Adipose tissue (tissue), 3 donors: ENCODE measurements around the gene FLT3LG. TPM values are rescaled to one million over a fixed set of nuclear protein-coding genes. Genes with fewer than 3 reads are reported as not detected.
"Not testable (repeated sequence)": the region's sequence is repeated elsewhere in the genome, so short reads cannot be mapped to it uniquely, and the experiment has no call there.

ENCODE experiments used
- H3K27ac ChIP-seq: one replicate; pipeline ENCODE4 v1.5.1; 2013; ENCODE audit warnings: low read depth, low read length
- WGBS, 3 donors: extraction: QIAGEN DNeasy Blood & Tissue Kit; methylation state at CpG; one replicate each; pipeline ENCODE4 v1.1.7; 2013; 5-methylcytosine and 5-hydroxymethylcytosine counted together
- polyA plus RNA-seq, 3 donors: library from polyadenylated mRNA; stranded (reverse); fragments of 200-250 nt; gene quantifications; one replicate each; pipeline ENCODE4 v1.2.3, GENCODE V29; 2013
- donor health status: healthy with polysubstance abuse.
- donor health status: Bipolar disorder and iron deficiency.
- donor health status: healthy.

Gene FLT3LG
- polyA plus RNA-seq, 3 donors: 2.6 to 20.5 (median 7.4) TPM

- 48 to 64% (median 59%) methylated on average over 5 of the region's 5 CpGs for WGBS, 3 donors
- H3K27ac ChIP-seq: no peak overlapping the region
Observed at GRCh38 chr19:49455773-49456172, 18.2 kb upstream of the FLT3LG start.

GRCh38 chr19:49456326-49456725 lies 17.7 kb upstream of the FLT3LG start:
- H3K27ac ChIP-seq: no peak overlapping the region
- WGBS, 3 donors: 62 to 87% (median 71%) methylated on average over 5 of the region's 5 CpGs

- 84 to 90% (median 87%) methylated on average over 5 of the region's 5 CpGs for WGBS, 3 donors
- H3K27ac ChIP-seq: no peak overlapping the region
Observed at GRCh38 chr19:49458567-49458903, 15.5 kb upstream of the FLT3LG start.

- no peak overlapping the region for H3K27ac ChIP-seq
- 87 to 95% (median 93%) methylated on average over 12 of the region's 12 CpGs for WGBS, 3 donors
Observed at GRCh38 chr19:49459388-49459787, 14.6 kb upstream of the FLT3LG start.

GRCh38 chr19:49461130-49461529 lies 12.9 kb upstream of the FLT3LG start:
- WGBS, 3 donors: 0% methylated on average over 1 of the region's 1 CpG; no CpG with 5 or more reads in 2 of the 3 donors
- not testable (repeated sequence) for H3K27ac ChIP-seq

GRCh38 chr19:49461656-49462055 lies 12.4 kb upstream of the FLT3LG start:
- H3K27ac ChIP-seq: no peak overlapping the region
- 95 to 97% (median 97%) methylated on average over 31 to 37 of the region's 37 CpGs for WGBS, 3 donors

- 86 to 89% (median 89%) methylated on average over 12 of the region's 12 CpGs for WGBS, 3 donors
- no peak overlapping the region for H3K27ac ChIP-seq
Observed at GRCh38 chr19:49462492-49462891, 11.5 kb upstream of the FLT3LG start.

- WGBS, 3 donors: 90 to 94% (median 94%) methylated on average over 39 of the region's 39 CpGs
- no peak overlapping the region for H3K27ac ChIP-seq
Observed at GRCh38 chr19:49463960-49464740, 9.9 kb upstream of the FLT3LG start.

- 89 to 97% (median 93%) methylated on average over 3 of the region's 3 CpGs for whole genome bisulfite sequencing, 3 donors
- H3K27ac ChIP-seq: no peak overlapping the region
Observed at GRCh38 chr19:49465371-49465770, 8.6 kb upstream of the FLT3LG start.

GRCh38 chr19:49468199-49468598 lies 5.8 kb upstream of the FLT3LG start:
- WGBS, 3 donors: 88 to 92% (median 90%) methylated on average over 17 to 19 of the region's 19 CpGs
- peak overlapping the region; percentile 67 for H3K27ac ChIP-seq

- WGBS, 3 donors: 41 to 72% (median 43%) methylated on average over 15 of the region's 15 CpGs
Observed at GRCh38 chr19:49468746-49469447, 5.1 kb upstream of the FLT3LG start.

GRCh38 chr19:49469828-49470614 lies 4.0 kb upstream of the FLT3LG start:
- WGBS, 3 donors: 58 to 87% (median 67%) methylated on average over 25 of the region's 25 CpGs
- H3K27ac ChIP-seq: no peak overlapping the region

More at GRCh38 chr19:49468746-49469447, 5.1 kb upstream of the FLT3LG start:
- H3K27ac ChIP-seq: peak overlapping the region; percentile 67

GRCh38 chr19:49470615-49470978 lies 3.4 kb upstream of the FLT3LG start:
- 43 to 62% (median 57%) methylated on average over 8 of the region's 8 CpGs for WGBS, 3 donors
- no peak overlapping the region for H3K27ac ChIP-seq

GRCh38 chr19:49472936-49473335 lies 1.1 kb upstream of the FLT3LG start:
- WGBS, 3 donors: 60 to 75% (median 65%) methylated on average over 9 of the region's 9 CpGs
- no peak overlapping the region for H3K27ac ChIP-seq

- H3K27ac ChIP-seq: not testable (repeated sequence)
- WGBS, 3 donors: 68 to 77% (median 76%) methylated on average over 9 of the region's 9 CpGs
Observed at GRCh38 chr19:49473501-49473867, 531 bp upstream of the FLT3LG start.

- H3K27ac ChIP-seq: no peak overlapping the region
- 8 to 16% (median 9%) methylated on average over 11 of the region's 11 CpGs for WGBS, 3 donors
Observed at GRCh38 chr19:49474542-49474924, 518 bp downstream of the FLT3LG start.

- H3K27ac ChIP-seq: no peak overlapping the region
- 65 to 72% (median 65%) methylated on average over 15 of the region's 15 CpGs for WGBS, 3 donors
Observed at GRCh38 chr19:49475191-49475917, 1.3 kb downstream of the FLT3LG start.

GRCh38 chr19:49475995-49476880 lies 2.2 kb downstream of the FLT3LG start:
- no peak overlapping the region for H3K27ac ChIP-seq
- WGBS, 3 donors: 45 to 62% (median 54%) methylated on average over 27 of the region's 27 CpGs
